Heart right ventricle (tissue), 16 donors: Measurements from ENCODE around the gene CST3. TPM values are rescaled to one million over a fixed set of nuclear protein-coding genes. Genes with fewer than 3 reads are reported as not detected.
A peak's percentile ranks its signal among the peaks of the same experiment; 100 is the strongest.
"Not testable (repeated sequence)": the region's sequence is repeated elsewhere in the genome, so short reads cannot be mapped to it uniquely, and the experiment has no call there.

Experiments
- ATAC-seq, 8 donors: fragments of 200-7000 bp; cut with Tn5 transposase; one replicate each; pipeline ENCODE4 v1.9.1; 2020; ENCODE audit warnings: mild to moderate bottlenecking in 8 of 8, moderate library complexity in 8 of 8, moderate number of reproducible peaks in 1 of 8
- DNase-seq, 2 donors: peaks; one replicate each; pipeline ENCODE4 v3.0.0-alpha.2; 2020
- H3K27ac ChIP-seq, 10 donors: fragments of 200-600 bp; sonication (generic) in 2 of 10; one replicate each; pipeline versions ENCODE4 v1.5.0 to v1.8.0; 2020 to 2022; ENCODE audit warnings: mild to moderate bottlenecking in 3 of 10
- H3K27me3 ChIP-seq, 7 donors: fragments of 200-600 bp; one replicate each; pipeline ENCODE4 v1.8.0; 2021 to 2022; ENCODE audit warnings: mild to moderate bottlenecking in 2 of 7
- H3K36me3 ChIP-seq, 9 donors: fragments of 200-600 bp; sonication (generic) in 1 of 9; one replicate each; pipeline versions ENCODE4 v1.5.0 to v1.8.0; 2020 to 2022; ENCODE audit warnings: mild to moderate bottlenecking in 2 of 9
- H3K4me1 ChIP-seq, 9 donors: fragments of 200-600 bp; sonication (generic) in 1 of 9; one replicate each; pipeline versions ENCODE4 v1.5.0 to v1.8.0; 2020 to 2022; ENCODE audit warnings: mild to moderate bottlenecking in 4 of 9
- H3K4me3 ChIP-seq, 10 donors: fragments of 200-600 bp; sonication (generic) in 2 of 10; one replicate each; pipeline versions ENCODE4 v1.5.0 to v1.8.0; 2020 to 2022; ENCODE audit warnings: mild to moderate bottlenecking in 7 of 10, moderate library complexity in 2 of 10
- H3K9me3 ChIP-seq, 11 donors: fragments of 200-600 bp in 10 of 11; sonication (generic) in 2 of 11; one replicate each; pipeline versions ENCODE4 v1.5.0 to v1.8.0; 2013 to 2022; ENCODE audit warnings: mild to moderate bottlenecking in 2 of 11, control low read depth in 1 of 11, moderate library complexity in 1 of 11
- WGBS, 2 donors: extraction: QIAGEN DNeasy Blood & Tissue Kit; methylation state at CpG; one replicate each; pipeline ENCODE4 v1.1.7; 2013; ENCODE audit warnings: inconsistent platforms in 1 of 2; 5-methylcytosine and 5-hydroxymethylcytosine counted together
- intact Hi-C, 10 donors: fragments of 100-400 bp; cut with DNase I; formaldehyde crosslinking; loops; one replicate each; pipeline versions ENCODE4 v1.11.1 to v1.14.2; 2022
- polyA plus RNA-seq, 2 donors: library from polyadenylated mRNA; stranded (reverse); fragments of 200-250 nt; gene quantifications; one replicate each; pipeline ENCODE4 v1.2.3, GENCODE V29; 2013
- total RNA-seq, 10 donors: library from RNA; stranded (reverse); fragmentation: NEBNext Ultra II Directional in 3 of 10; extraction: Animal tissue kit (Norgen Biotek cat#: 25700) in 3 of 10; gene quantifications; one replicate each; pipeline versions ENCODE4 v1.2.1 to v1.2.4, GENCODE V29; 2021 to 2023
- TF ChIP-seq, protein P1 (sequence below), 9 donors: fragments of 200-600 bp; sonication (generic) in 2 of 9; IDR thresholded peaks; one replicate each; pipeline versions ENCODE4 v1.5.0 to v1.8.0; 2021 to 2022; ENCODE audit warnings: antibody characterized with exemption in 9 of 9, mild to moderate bottlenecking in 5 of 9, moderate library complexity in 1 of 9
- donor health status: Arrhythmogenic right ventricular cardiomyopathy.
- donor health status: ischemic (EF 13 %, LVEDD 7.1; RV severe dilation, severe dysfunction).
- donor health status: healthy with polysubstance abuse.
- donor health status: DM: no; HTN: yes; CAD: no.
- donor health status: DM: no; HTN: no; CAD: no.
- donor health status: ischemic (EF 25% LVEDD 6.9; RV normal size, moderate dysfunction).
- donor health status: ischemic (EF 25% LVEDD 5.7; RV mildly dilated, moderate dysfunction).
- donor health status: healthy.
- donor health status: DM: yes; HTN: yes; CAD: no.
- donor health status: Ischemic cardiomyopathy.
- donor health status: ischemic (EF 35%, LVEDD 5.7; RV mildly dilated, moderate dysfunction).
- donor health status: nonischemic (EF 11% LVEDD 7.7; RV severe dilation, severe dysfunction).
- donor health status: DM: yes; HTN: yes; CAD: no.
- donor health status: PGD.
- donor health status: ischemic (EF 29% LVEDD 5.4; RV normal size, mild dysfunction).
- donor health status: nonischemic (EF 23%, LVEDD 6.1; RV moderate dilation, normal function).

Gene CST3
- total and polyA plus RNA-seq, 12 donors: 395 to 1,066 (median 612) TPM

GRCh38 chr20:23623666-23624323 lies 14.0 kb downstream of the CST3 start:
- Histone ChIP-seq H3K36me3 (no peaks in the 10 kb centered on the region), H3K9me3 (no peaks in the 10 kb centered on the region), H3K27ac (peak overlapping the region in 8 of 10 donors; percentile 18 to 88 (median 82)), H3K4me3 (no peak overlapping the region), H3K4me1 (peaks cover 0 to 50% (median 20%) of the 10 kb centered on the region in 9 donors), H3K27me3 (no peaks in the 10 kb centered on the region)
- TF ChIP-seq, protein P1, sequence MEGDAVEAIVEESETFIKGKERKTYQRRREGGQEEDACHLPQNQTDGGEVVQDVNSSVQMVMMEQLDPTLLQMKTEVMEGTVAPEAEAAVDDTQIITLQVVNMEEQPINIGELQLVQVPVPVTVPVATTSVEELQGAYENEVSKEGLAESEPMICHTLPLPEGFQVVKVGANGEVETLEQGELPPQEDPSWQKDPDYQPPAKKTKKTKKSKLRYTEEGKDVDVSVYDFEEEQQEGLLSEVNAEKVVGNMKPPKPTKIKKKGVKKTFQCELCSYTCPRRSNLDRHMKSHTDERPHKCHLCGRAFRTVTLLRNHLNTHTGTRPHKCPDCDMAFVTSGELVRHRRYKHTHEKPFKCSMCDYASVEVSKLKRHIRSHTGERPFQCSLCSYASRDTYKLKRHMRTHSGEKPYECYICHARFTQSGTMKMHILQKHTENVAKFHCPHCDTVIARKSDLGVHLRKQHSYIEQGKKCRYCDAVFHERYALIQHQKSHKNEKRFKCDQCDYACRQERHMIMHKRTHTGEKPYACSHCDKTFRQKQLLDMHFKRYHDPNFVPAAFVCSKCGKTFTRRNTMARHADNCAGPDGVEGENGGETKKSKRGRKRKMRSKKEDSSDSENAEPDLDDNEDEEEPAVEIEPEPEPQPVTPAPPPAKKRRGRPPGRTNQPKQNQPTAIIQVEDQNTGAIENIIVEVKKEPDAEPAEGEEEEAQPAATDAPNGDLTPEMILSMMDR (IDR thresholded peaks at IDR 0.05): no peak
- DNase-seq (no peak), ATAC-seq (no peak)
- intact Hi-C loops: no loop called here
- WGBS, 2 donors: 61 to 62% methylated on average over 4 of the region's 4 CpGs

GRCh38 chr20:23622839-23623343 lies 14.9 kb downstream of the CST3 start:
- TF ChIP-seq, protein P1 (IDR thresholded peaks at IDR 0.05): no peak
- peak overlapping the region; percentile 64 to 88 (median 82) for H3K27ac ChIP-seq
- no peaks in the 10 kb centered on the region for H3K9me3 ChIP-seq
- H3K4me1 ChIP-seq: peaks cover 0 to 42% (median 20%) of the 10 kb centered on the region in 9 donors
- H3K36me3 ChIP-seq: no peaks in the 10 kb centered on the region
- no peaks in the 10 kb centered on the region for H3K27me3 ChIP-seq
- intact Hi-C loops: no loop called here
- 31 to 43% methylated on average over 4 of the region's 4 CpGs for WGBS, 2 donors
- H3K4me3 ChIP-seq: peak overlapping the region in 8 of 10 donors; percentile 2 to 48 (median 41)
- peak; percentile 63 to 66 for DNase-seq
- ATAC-seq: peak; percentile 75 to 99 (median 92)

- H3K36me3 ChIP-seq, H3K27me3 ChIP-seq, DNase-seq, ATAC-seq, H3K9me3 ChIP-seq, intact Hi-C loops: not testable (repeated sequence)
- peak overlapping the region; percentile 64 to 88 (median 82) for H3K27ac ChIP-seq
- peaks cover 0 to 42% (median 20%) of the 10 kb centered on the region in 9 donors for H3K4me1 ChIP-seq
- 32 to 73% methylated on average over 3 of the region's 3 CpGs for WGBS, 2 donors
- peak overlapping the region in 8 of 10 donors; percentile 2 to 48 (median 41) for H3K4me3 ChIP-seq
These were observed 15.4 kb downstream of the CST3 start for GRCh38 chr20:23622401-23622800.

DNA sequence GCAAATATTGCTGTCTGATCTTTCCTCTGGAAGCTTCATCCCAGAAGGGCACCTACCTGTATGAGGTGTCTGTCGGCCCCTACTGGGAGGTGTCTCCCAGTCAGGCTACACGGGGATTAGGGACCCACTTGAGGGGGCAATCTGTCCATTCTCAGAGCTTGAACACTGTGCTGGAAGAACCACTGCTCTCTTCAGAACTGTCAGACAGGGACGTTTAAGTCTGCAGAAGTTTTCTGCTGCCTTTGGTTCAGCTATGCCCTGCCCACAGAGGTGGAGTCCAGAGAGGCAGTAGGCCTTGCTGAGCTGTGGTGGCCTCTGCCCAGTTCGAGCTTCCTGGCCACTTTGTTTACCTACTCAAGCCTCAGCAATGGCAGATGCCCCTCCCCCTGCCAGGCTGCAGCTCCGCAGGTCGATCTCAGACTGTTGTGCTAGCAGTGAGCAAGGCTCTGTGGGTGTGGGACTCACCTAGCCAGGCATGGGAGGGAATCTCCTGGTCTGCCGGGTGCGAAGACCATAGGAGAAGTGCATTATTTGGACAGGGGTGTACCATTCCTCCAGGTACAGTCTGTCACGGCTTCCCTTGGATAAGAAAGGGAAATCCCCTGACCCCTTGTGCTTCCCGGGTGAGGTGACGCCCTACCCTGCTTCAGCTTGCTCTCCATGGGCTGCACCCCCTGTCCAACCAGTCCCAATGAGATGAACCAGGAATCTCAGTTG lies 16.9 kb downstream of the CST3 start:
- WGBS, 2 donors: 71 to 78% methylated on average over 11 of the region's 11 CpGs
- intact Hi-C loops, DNase-seq: not testable (repeated sequence)

GRCh38 chr20:23614163-23614562 lies 23.6 kb downstream of the CST3 start:
- ATAC-seq: peak in 1 of 8 donors; percentile 31
- no peaks in the 10 kb centered on the region for H3K27me3 ChIP-seq
- TF ChIP-seq, protein P1 (IDR thresholded peaks at IDR 0.05): no peak
- no peak for DNase-seq
- intact Hi-C loops: no loop called here
- no peaks in the 10 kb centered on the region for H3K36me3 ChIP-seq
- no peaks in the 10 kb centered on the region for H3K9me3 ChIP-seq
- no peak overlapping the region for H3K4me3 ChIP-seq
- peaks cover 0 to 16% (median 8%) of the 10 kb centered on the region in 9 donors for H3K4me1 ChIP-seq
- WGBS, 2 donors: 89% methylated on average over 5 of the region's 5 CpGs
- no peak overlapping the region for H3K27ac ChIP-seq

More for the DNA sequence above, 16.9 kb downstream of the CST3 start:
- H3K27ac ChIP-seq, H3K36me3 ChIP-seq, H3K9me3 ChIP-seq, H3K27me3 ChIP-seq, ATAC-seq, H3K4me3 ChIP-seq: not testable (repeated sequence)
- H3K4me1 ChIP-seq: peaks cover 0 to 37% (median 20%) of the 10 kb centered on the region in 9 donors
